NCI-H2107 treated with DMSO at 0.1 percent for 48 hours (cell line): ENCODE results near the gene SH3TC2.

Experiments used
- DNase-seq: peaks from one replicate; lab custom pipeline; 2025; ENCODE audit not compliant: unreplicated experiment; lab: John Stamatoyannopoulos, UW

Gene SH3TC2

GRCh38 chr5:149061341-149061740 lies 1.5 kb downstream of the SH3TC2 start:
- no peak for DNase-seq

- no peak for DNase-seq
Observed at GRCh38 chr5:149060325-149060724, 2.5 kb downstream of the SH3TC2 start.

- DNase-seq, result no peak
Observed at GRCh38 chr5:149056616-149057165, 6.2 kb downstream of the SH3TC2 start.

GRCh38 chr5:149054416-149054815 lies 8.4 kb downstream of the SH3TC2 start:
- DNase-seq, result no peak

GRCh38 chr5:149053072-149053695 lies 9.7 kb downstream of the SH3TC2 start:
- no peak for DNase-seq

- DNase-seq, result no peak
Observed at GRCh38 chr5:149049371-149049781, 13.5 kb downstream of the SH3TC2 start.

- no peak for DNase-seq
Observed at GRCh38 chr5:149048811-149049210, 14.1 kb downstream of the SH3TC2 start.

- DNase-seq, result no peak
Observed at GRCh38 chr5:149047462-149047861, 15.4 kb downstream of the SH3TC2 start.

GRCh38 chr5:149046196-149046829 lies 16.5 kb downstream of the SH3TC2 start:
- DNase-seq, result no peak

- DNase-seq, result no peak
Observed at GRCh38 chr5:149045089-149045460, 17.8 kb downstream of the SH3TC2 start.

GRCh38 chr5:149044453-149045088 lies 18.3 kb downstream of the SH3TC2 start:
- DNase-seq, result no peak

- no peak for DNase-seq
Observed at GRCh38 chr5:149043641-149044040, 19.2 kb downstream of the SH3TC2 start.

GRCh38 chr5:149042865-149043264 lies 20.0 kb downstream of the SH3TC2 start:
- DNase-seq, result no peak

- no peak for DNase-seq
Observed at GRCh38 chr5:149041242-149041641, 21.6 kb downstream of the SH3TC2 start.

GRCh38 chr5:149040421-149040820 lies 22.4 kb downstream of the SH3TC2 start:
- DNase-seq, result no peak

GRCh38 chr5:149039506-149039905 lies 23.4 kb downstream of the SH3TC2 start:
- DNase-seq, result no peak

GRCh38 chr5:149038336-149039080 lies 24.4 kb downstream of the SH3TC2 start:
- DNase-seq, result no peak

- no peak for DNase-seq
Observed at GRCh38 chr5:149037817-149038216, 25.0 kb downstream of the SH3TC2 start.

GRCh38 chr5:149036970-149037369 lies 25.9 kb downstream of the SH3TC2 start:
- DNase-seq, result no peak

- no peak for DNase-seq
Observed at GRCh38 chr5:149036168-149036567, 26.7 kb downstream of the SH3TC2 start.

GRCh38 chr5:149035372-149035790 lies 27.5 kb downstream of the SH3TC2 start:
- peak; percentile 17 for DNase-seq
